Esophagus muscularis mucosa (tissue), 4 donors: ENCODE results near the gene D2HGDH. TPM values are rescaled to one million over a fixed set of nuclear protein-coding genes. Genes with fewer than 3 reads are reported as not detected.

ENCODE experiments used
- total RNA-seq, 4 donors: library from RNA; depleted of rRNA; stranded (reverse); fragments of >200 nt; gene quantifications; one replicate each; pipeline versions ENCODE4 v1.1.0 to v1.2.1, GENCODE V29; 2016

D2HGDH gene
- total RNA-seq, 4 donors from 2014 or later: 10.9 to 16.3 (median 11.9) TPM

Other genes starting within 250 kb of the D2HGDH start
- gene STK25, start 226.0 kb upstream of the D2HGDH start, total RNA-seq: 100 to 1,000 TPM; 127 to 220 (median 153) TPM
- gene BOK, start 175.9 kb upstream of the D2HGDH start, total RNA-seq: 100 to 1,000 TPM in 1 of 4 donors, 10 to 100 TPM in 3; 55.8 to 118 (median 73.7) TPM
- gene THAP4, start 97.5 kb upstream of the D2HGDH start, total RNA-seq: 10 to 100 TPM; 37.0 to 69.8 (median 49.6) TPM
- 10 to 100 TPM; 39.1 to 76.0 (median 55.3) TPM for gene ATG4B, start 96.9 kb upstream of the D2HGDH start, total RNA-seq
- gene DTYMK, start 47.8 kb upstream of the D2HGDH start, total RNA-seq: 10 to 100 TPM in 2 of 4 donors, 1 to 10 TPM in 2; 6.8 to 14.5 (median 10.6) TPM
- 10 to 100 TPM; 28.1 to 43.8 (median 30.3) TPM for gene ING5, start 32.6 kb upstream of the D2HGDH start, total RNA-seq
- 1 to 10 TPM in 1 of 4 donors, not detected in 3; 2.7 TPM for gene GAL3ST2, start 42.2 kb downstream of the D2HGDH start, total RNA-seq
- gene NEU4, start 74.6 kb downstream of the D2HGDH start, total RNA-seq: 1 to 10 TPM in 2 of 4 donors, not detected in 2; 1.5 to 5.4 TPM
- 1 to 10 TPM in 2 of 4 donors, under 1 TPM in 2; 0.11 to 2.5 (median 1.2) TPM for gene PDCD1, start 124.3 kb downstream of the D2HGDH start, total RNA-seq
- under 1 TPM in 1 of 4 donors, not detected in 3; 0.17 TPM for gene RTP5, start 135.1 kb downstream of the D2HGDH start, total RNA-seq